Pancreas (tissue), 10 donors: ENCODE measurements around the gene AGTRAP. TPM values are rescaled to one million over a fixed set of nuclear protein-coding genes. Genes with fewer than 3 reads are reported as not detected.

Experiments used
- ATAC-seq, 4 donors: fragments of 200-7000 bp; cut with Tn5 transposase; one replicate each; pipeline versions ENCODE4 v1.8.0 to v1.9.1; 2020; ENCODE audit warnings: mild to moderate bottlenecking in 4 of 4, moderate library complexity in 4 of 4
- DNase-seq, 6 donors: peaks; one replicate each; pipeline ENCODE4 v3.0.0-alpha.2; 2020
- FAIRE-seq: peaks from 2 replicates; lab custom pipeline; 2012; peaks lifted over from hg19 to GRCh38; lab: Jason Lieb, UNC
- H3K27ac ChIP-seq, 4 donors: fragments of 200-600 bp; sonication (generic); 1 replicate in 3 of 4; 2 replicates in 1 of 4; pipeline versions ENCODE4 v1.5.0 to v1.8.0; 2020
- H3K27me3 ChIP-seq, 4 donors: fragments of 200-600 bp; one replicate each; pipeline ENCODE4 v1.8.0; 2021
- H3K36me3 ChIP-seq, 3 donors: fragments of 200-600 bp; sonication (generic) in 1 of 3; one replicate each; pipeline versions ENCODE4 v1.5.0 to v1.8.0; 2020 to 2021
- H3K4me1 ChIP-seq, 3 donors: fragments of 200-600 bp; one replicate each; pipeline ENCODE4 v1.8.0; 2021
- H3K4me3 ChIP-seq, 4 donors: fragments of 200-600 bp; sonication (generic) in 2 of 4; one replicate each; pipeline versions ENCODE4 v1.5.0 to v1.8.0; 2020 to 2021
- H3K9me3 ChIP-seq, 4 donors: fragments of 200-600 bp; one replicate each; pipeline ENCODE4 v1.8.0; 2021
- WGBS, 2 donors: extraction: QIAGEN DNeasy Blood & Tissue Kit; methylation state at CpG; one replicate each; pipeline ENCODE4 v1.1.7; 2013; 5-methylcytosine and 5-hydroxymethylcytosine counted together
- intact Hi-C, 3 donors: fragments of 100-400 bp; cut with DNase I; formaldehyde crosslinking; loops; one replicate each; pipeline versions ENCODE4 v1.11.1 to v1.14.2; 2022
- polyA plus RNA-seq, 2 donors: library from polyadenylated mRNA; stranded (reverse); fragments of 200-250 nt; gene quantifications; one replicate each; pipeline ENCODE4 v1.2.3, GENCODE V29; 2013
- total RNA-seq, 6 donors: library from RNA; stranded (reverse); fragmentation: NEBNext Ultra II Directional in 4 of 6; extraction: Animal tissue kit (Norgen Biotek cat#: 25700) in 4 of 6; gene quantifications; one replicate each; pipeline versions ENCODE4 v1.2.1 to v1.2.4, GENCODE V29; 2021 to 2023
- TF ChIP-seq, protein P1 (sequence below), 4 donors: fragments of 200-600 bp; sonication (generic) in 3 of 4; IDR thresholded peaks; one replicate each; pipeline versions ENCODE4 v1.5.0 to v1.8.0; 2021; ENCODE audit warnings: antibody characterized with exemption in 4 of 4
- donor health status: healthy with polysubstance abuse.
- donor health status: DM: no; HTN: no; CAD: no; lungs with moderate emphysema.
- donor health status: DM: no; HTN: no; CAD: no.
- donor health status: control.
- donor health status: control.
- donor health status: Bipolar disorder and iron deficiency.
- donor health status: DM: yes; HTN: yes; CAD: no.
- donor health status: DM: no; HTN: no; CAD: no.
- donor health status: DM: no; HTN: no; CAD: no.
- donor health status: DM: yes; HTN: yes; CAD: no.

AGTRAP gene
- total and polyA plus RNA-seq, 8 donors: 16.8 to 38.5 (median 24.0) TPM

DNA sequence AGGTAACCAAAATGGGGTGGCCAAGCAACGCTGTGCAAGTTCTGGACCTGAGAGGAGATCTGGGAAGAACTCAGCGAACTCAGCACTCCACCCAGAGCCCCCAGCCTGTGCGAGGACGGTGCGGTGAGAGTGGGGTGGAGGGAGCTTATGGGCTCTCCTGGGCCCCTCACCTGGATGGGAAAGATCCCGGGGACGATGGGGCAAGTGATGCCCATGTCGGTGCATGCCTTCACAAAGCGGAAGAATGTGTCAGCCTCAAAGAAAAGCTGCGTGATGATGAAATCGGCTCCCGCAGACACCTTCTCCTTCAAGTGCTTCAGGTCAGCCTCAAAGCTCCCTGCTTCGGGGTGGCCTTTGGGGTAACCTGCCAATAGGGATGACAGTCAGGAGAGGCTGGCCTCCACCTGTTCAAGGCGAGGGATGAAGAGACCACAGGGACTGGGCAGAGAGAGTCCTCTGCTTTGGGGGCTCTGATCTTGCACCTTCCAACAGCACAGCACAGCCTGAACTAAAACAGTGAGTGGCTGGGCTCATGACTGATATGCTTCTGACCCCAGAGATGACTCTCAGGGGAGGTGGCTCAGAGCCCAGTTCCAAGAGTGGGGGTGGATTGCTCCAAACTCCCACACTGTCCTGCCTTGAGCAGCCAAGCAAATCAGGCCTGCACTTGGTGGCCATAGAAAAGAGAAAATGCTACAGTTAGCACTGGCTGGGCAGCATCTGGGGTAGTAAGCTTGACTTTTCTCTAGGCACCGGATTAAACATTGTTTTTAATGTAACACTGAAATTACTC lies 60.3 kb downstream of the AGTRAP start:
- ATAC-seq (no peak), FAIRE-seq (no peak), DNase-seq (peak in 1 of 6 donors; percentile 28)
- Histone ChIP-seq H3K27me3 (no peaks in the 10 kb centered on the region), H3K36me3 (peaks cover 0 to 30% (median 8%) of the 10 kb centered on the region in 3 donors), H3K9me3 (no peaks in the 10 kb centered on the region), H3K4me3 (no peak overlapping the region), H3K27ac (no peak overlapping the region), H3K4me1 (peaks cover 0 to 6% (median 0%) of the 10 kb centered on the region in 3 donors)
- intact Hi-C loops: no loop called here
- TF ChIP-seq, protein P1, sequence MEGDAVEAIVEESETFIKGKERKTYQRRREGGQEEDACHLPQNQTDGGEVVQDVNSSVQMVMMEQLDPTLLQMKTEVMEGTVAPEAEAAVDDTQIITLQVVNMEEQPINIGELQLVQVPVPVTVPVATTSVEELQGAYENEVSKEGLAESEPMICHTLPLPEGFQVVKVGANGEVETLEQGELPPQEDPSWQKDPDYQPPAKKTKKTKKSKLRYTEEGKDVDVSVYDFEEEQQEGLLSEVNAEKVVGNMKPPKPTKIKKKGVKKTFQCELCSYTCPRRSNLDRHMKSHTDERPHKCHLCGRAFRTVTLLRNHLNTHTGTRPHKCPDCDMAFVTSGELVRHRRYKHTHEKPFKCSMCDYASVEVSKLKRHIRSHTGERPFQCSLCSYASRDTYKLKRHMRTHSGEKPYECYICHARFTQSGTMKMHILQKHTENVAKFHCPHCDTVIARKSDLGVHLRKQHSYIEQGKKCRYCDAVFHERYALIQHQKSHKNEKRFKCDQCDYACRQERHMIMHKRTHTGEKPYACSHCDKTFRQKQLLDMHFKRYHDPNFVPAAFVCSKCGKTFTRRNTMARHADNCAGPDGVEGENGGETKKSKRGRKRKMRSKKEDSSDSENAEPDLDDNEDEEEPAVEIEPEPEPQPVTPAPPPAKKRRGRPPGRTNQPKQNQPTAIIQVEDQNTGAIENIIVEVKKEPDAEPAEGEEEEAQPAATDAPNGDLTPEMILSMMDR (IDR thresholded peaks at IDR 0.05): no peak
- 92 to 95% methylated on average over 15 of the region's 15 CpGs for WGBS, 2 donors

DNA sequence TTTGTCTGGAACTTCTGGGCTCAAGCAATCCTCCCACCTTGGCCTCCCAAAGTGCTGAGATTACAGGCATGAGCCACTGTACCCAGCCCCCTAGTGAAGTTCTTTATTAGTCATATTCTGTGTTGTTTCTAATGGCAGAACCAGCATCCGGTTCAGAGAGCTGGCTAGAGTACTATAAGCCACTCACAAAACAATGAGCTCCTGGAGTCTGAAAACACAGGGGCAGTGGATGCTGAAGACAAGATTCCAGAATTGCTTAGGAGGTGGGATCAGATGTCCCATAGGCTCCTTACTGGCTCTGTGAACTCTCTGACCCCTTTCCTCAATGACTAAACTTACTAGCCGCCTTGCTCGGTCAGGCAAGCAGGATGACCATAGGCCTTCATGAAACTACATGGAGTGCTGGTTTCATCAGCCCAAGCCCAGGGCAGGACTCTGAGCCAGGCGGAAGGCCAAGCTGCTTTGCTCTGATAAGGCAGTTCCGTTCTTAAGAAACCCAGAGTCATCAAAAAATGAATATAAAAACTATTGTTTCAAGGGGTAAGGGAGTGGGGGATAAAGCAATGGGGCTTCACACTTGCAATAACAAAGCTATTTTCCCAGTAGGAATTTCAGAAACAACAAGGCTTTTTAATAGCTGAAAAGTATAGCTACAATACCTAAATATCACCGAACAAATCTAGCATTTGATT lies 61.7 kb downstream of the AGTRAP start:
- Histone ChIP-seq H3K36me3 (peaks cover 0 to 32% (median 8%) of the 10 kb centered on the region in 3 donors), H3K4me1 (peaks cover 0 to 5% (median 0%) of the 10 kb centered on the region in 3 donors), H3K9me3 (no peaks in the 10 kb centered on the region), H3K27me3 (no peaks in the 10 kb centered on the region), H3K27ac (no peak overlapping the region), H3K4me3 (no peak overlapping the region)
- FAIRE-seq: no peak
- TF ChIP-seq, protein P1 (IDR thresholded peaks at IDR 0.05): no peak
- peak in 1 of 4 donors; percentile 38 for ATAC-seq
- WGBS, 2 donors: 82 to 90% methylated on average over 6 of the region's 6 CpGs
- DNase-seq: peak in 2 of 6 donors; percentile 35 to 60
- intact Hi-C loops: no loop called here

DNA sequence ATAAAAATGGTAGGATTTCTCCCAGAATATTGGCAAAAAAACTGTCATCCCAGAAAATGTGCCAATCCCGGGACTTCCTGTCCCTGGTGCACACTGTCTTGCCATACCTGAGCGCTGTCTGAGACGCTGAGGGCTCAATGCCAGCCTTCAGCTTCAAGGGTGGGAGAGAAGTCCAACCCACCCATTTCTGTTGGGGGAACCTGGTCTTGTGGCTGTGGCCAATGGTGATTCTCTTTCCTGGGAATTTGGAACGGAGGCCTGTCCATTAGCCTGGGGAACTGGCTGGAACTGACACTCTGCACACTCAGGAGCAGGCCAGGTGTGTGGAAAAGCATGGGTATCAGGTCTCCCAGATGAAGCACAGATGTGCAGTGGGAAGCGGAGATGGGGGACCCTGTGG lies 63.2 kb downstream of the AGTRAP start:
- no peaks in the 10 kb centered on the region for H3K9me3 ChIP-seq
- no peak overlapping the region for H3K4me3 ChIP-seq
- FAIRE-seq (no peak), DNase-seq (peak in 1 of 6 donors; percentile 30), ATAC-seq (no peak)
- no peaks in the 10 kb centered on the region for H3K27me3 ChIP-seq
- intact Hi-C loops: no loop called here
- WGBS, 2 donors: 96 to 97% methylated on average over 5 of the region's 5 CpGs
- H3K4me1 ChIP-seq: peaks cover 2 to 19% (median 5%) of the 10 kb centered on the region in 3 donors
- TF ChIP-seq, protein P1 (IDR thresholded peaks at IDR 0.05): no peak
- H3K27ac ChIP-seq: no peak overlapping the region
- peaks cover 0 to 28% (median 8%) of the 10 kb centered on the region in 3 donors for H3K36me3 ChIP-seq

DNA sequence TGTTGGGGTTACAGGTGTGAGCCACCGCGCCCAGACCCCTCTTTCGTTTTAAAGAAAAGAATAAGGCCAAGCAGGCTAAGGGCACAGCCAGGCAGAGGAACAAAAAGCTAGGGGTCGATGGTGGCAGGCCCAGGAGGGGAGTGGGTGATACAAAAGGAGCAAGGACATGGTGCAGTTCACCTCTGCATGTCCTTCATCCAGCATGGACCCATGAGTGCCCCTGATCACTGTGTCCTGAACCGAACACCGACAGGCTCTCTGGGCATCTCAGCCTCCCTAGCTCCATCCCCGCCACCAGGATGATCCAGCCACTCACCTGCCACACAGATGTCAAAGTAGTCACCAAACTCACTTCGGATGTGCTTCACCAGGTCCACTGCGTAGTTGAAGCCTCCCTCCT lies 64.0 kb downstream of the AGTRAP start:
- peaks cover 7 to 25% (median 12%) of the 10 kb centered on the region in 3 donors for H3K4me1 ChIP-seq
- no peak for FAIRE-seq
- H3K27me3 ChIP-seq: no peaks in the 10 kb centered on the region
- DNase-seq: peak in 1 of 6 donors; percentile 25
- ATAC-seq: no peak
- intact Hi-C loops: no loop called here
- H3K9me3 ChIP-seq: no peaks in the 10 kb centered on the region
- no peak overlapping the region for H3K4me3 ChIP-seq
- peaks cover 0 to 25% (median 3%) of the 10 kb centered on the region in 3 donors for H3K36me3 ChIP-seq
- no peak overlapping the region for H3K27ac ChIP-seq
- 92 to 95% methylated on average over 9 of the region's 9 CpGs for WGBS, 2 donors
- TF ChIP-seq, protein P1 (IDR thresholded peaks at IDR 0.05): no peak
